ENCODE measurements around the gene OR10Z1. TPM values are rescaled to one million over a fixed set of nuclear protein-coding genes. Genes with fewer than 3 reads are reported as not detected.

The OR10Z1 gene
- total RNA-seq, 1 donor from 2014 or later = not detected

DNA sequence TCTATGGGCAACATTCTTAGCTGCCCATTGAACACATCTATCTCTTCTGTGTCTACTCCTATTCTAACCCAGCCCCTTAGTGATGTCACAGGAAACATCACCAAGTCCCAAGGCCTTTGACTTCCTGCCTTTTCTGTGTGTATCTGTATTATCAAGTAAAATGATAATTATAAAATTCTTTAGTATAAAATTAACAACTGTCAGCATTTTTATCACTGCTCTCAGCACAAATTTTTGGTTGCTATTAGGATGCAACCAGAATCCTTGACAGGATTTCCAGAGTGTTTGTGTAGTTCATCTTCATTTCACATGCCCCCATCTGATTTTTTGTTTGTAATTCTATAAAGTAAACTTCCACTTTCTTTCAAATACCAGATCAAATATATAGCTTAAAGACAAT is 33.8 kb downstream of the OR10Z1 start:
- Mint-ChIP-seq H3K4me3 (ENCODE audit: unreplicated experiment) (no peak overlapping the region), H3K27me3 (ENCODE audit: unreplicated experiment) (no peaks in the 10 kb centered on the region), H3K4me1 (ENCODE audit: unreplicated experiment) (no peaks in the 10 kb centered on the region), H3K9me3 (ENCODE audit: unreplicated experiment) (peaks cover 6% of the 10 kb centered on the region), H3K36me3 (ENCODE audit: unreplicated experiment) (no peaks in the 10 kb centered on the region), H3K27ac (ENCODE audit: unreplicated experiment) (no peak overlapping the region)
- TF ChIP-seq, protein P1, sequence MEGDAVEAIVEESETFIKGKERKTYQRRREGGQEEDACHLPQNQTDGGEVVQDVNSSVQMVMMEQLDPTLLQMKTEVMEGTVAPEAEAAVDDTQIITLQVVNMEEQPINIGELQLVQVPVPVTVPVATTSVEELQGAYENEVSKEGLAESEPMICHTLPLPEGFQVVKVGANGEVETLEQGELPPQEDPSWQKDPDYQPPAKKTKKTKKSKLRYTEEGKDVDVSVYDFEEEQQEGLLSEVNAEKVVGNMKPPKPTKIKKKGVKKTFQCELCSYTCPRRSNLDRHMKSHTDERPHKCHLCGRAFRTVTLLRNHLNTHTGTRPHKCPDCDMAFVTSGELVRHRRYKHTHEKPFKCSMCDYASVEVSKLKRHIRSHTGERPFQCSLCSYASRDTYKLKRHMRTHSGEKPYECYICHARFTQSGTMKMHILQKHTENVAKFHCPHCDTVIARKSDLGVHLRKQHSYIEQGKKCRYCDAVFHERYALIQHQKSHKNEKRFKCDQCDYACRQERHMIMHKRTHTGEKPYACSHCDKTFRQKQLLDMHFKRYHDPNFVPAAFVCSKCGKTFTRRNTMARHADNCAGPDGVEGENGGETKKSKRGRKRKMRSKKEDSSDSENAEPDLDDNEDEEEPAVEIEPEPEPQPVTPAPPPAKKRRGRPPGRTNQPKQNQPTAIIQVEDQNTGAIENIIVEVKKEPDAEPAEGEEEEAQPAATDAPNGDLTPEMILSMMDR (IDR thresholded peaks at IDR 0.05) = no peak
- DNase-seq (ENCODE audit: extremely low spot score, unreplicated experiment) = no peak

DNA sequence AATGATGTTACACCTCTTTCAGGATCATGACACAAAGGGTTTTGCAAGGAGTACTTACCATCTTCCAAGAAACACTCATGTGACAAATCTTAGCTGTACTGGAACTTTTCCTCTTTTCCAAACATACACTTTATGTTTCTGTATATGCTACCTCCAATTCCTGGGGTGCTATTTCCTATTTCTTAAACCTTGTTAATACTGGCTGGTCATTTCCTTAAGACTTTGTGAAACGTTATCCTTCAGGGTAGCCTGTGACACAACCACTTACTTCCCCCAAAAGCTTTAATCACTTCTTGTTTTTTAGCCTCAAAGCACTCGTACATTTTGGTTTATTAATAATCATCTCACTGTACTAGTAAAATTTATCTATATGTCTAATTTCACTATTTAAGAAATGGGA is 39.4 kb downstream of the OR10Z1 start:
- Mint-ChIP-seq H3K9me3 (ENCODE audit: unreplicated experiment) (no peaks in the 10 kb centered on the region), H3K27me3 (ENCODE audit: unreplicated experiment) (no peaks in the 10 kb centered on the region), H3K27ac (ENCODE audit: unreplicated experiment) (no peak overlapping the region), H3K4me3 (ENCODE audit: unreplicated experiment) (no peak overlapping the region), H3K36me3 (ENCODE audit: unreplicated experiment) (no peaks in the 10 kb centered on the region), H3K4me1 (ENCODE audit: unreplicated experiment) (no peaks in the 10 kb centered on the region)
- no peak for DNase-seq (ENCODE audit: extremely low spot score, unreplicated experiment)
- TF ChIP-seq, protein P1 (IDR thresholded peaks at IDR 0.05) = no peak

DNA sequence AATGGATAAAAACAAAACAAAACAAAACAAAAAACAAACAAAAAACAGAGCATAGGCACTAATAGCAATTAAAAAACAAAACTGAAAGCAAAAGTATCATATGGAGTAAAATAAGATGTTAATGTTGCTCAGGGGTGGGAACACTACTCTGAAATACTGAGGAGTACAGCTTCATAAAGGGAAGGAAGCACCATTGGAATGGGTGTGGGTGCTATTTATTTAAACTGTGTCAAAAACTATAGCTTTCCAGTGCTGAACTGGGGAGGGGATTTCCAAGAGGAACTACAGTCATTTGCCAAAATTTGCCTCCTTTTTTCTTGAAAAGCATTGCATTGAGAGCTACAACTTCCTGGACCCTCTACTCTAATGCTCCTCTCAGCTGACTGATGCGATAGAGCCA is 41.4 kb downstream of the OR10Z1 start:
- no peaks in the 10 kb centered on the region for H3K27me3 Mint-ChIP-seq (ENCODE audit: unreplicated experiment)
- TF ChIP-seq, protein P1 (IDR thresholded peaks at IDR 0.05) = no peak
- H3K4me1 Mint-ChIP-seq (ENCODE audit: unreplicated experiment) = no peaks in the 10 kb centered on the region
- DNase-seq (ENCODE audit: extremely low spot score, unreplicated experiment) = no peak
- H3K36me3 Mint-ChIP-seq (ENCODE audit: unreplicated experiment) = no peaks in the 10 kb centered on the region
- no peak overlapping the region for H3K4me3 Mint-ChIP-seq (ENCODE audit: unreplicated experiment)
- no peak overlapping the region for H3K27ac Mint-ChIP-seq (ENCODE audit: unreplicated experiment)
- no peaks in the 10 kb centered on the region for H3K9me3 Mint-ChIP-seq (ENCODE audit: unreplicated experiment)

DNA sequence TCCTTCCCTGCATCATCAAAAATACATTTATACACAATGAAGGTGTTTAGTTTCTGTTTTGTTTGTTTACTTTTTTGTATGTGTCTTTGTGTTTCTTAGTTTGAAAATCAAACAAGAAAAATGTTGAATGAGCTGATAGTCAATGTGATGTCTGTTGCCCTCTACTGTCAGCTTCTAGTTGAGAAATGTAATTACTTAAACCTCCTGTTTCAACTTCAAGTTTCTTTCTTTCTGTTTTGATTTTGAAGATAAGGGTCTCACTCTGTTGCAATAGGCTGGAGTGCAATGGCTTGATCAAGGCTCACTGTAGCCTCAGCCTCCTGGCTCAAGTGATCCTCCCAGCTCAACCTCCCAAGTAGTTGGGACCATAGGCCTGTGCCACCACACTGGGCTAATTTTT is 44.0 kb downstream of the OR10Z1 start:
- no peak for DNase-seq (ENCODE audit: extremely low spot score, unreplicated experiment)
- no peak overlapping the region for H3K27ac Mint-ChIP-seq (ENCODE audit: unreplicated experiment)
- no peaks in the 10 kb centered on the region for H3K27me3 Mint-ChIP-seq (ENCODE audit: unreplicated experiment)
- no peaks in the 10 kb centered on the region for H3K36me3 Mint-ChIP-seq (ENCODE audit: unreplicated experiment)
- H3K4me3 Mint-ChIP-seq (ENCODE audit: unreplicated experiment) = no peak overlapping the region
- no peaks in the 10 kb centered on the region for H3K4me1 Mint-ChIP-seq (ENCODE audit: unreplicated experiment)
- no peaks in the 10 kb centered on the region for H3K9me3 Mint-ChIP-seq (ENCODE audit: unreplicated experiment)
- TF ChIP-seq, protein P1 (IDR thresholded peaks at IDR 0.05) = no peak

DNA sequence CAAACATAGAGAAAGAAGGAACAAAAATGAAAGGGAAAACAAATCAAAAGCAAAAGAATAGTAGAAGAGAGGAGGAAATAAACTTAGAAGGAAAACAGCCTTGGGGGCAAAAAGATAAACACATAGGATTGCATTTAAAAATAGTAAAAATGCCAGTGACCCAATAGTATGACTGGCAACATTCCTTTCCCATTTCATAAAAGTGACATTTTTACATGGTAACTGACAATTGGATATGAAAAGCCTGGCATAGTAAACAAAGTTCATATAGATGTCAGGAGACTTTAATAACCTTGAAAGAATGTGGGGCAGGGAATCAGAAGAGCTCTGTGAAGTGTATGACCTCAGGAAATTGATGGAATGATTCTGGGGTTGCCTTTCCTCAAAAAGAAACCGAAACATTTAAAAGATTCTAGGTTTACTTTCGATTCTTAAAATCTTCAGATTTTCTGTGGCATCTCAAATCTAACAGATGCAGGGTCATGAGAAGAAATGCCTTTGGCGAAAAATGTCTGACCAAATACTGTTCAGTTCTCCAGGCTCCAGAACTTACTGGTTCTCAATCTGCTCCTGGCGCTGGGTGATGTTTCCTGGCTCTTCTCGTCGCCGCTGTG is 47.8 kb downstream of the OR10Z1 start:
- TF ChIP-seq, protein P1 (IDR thresholded peaks at IDR 0.05) = no peak

More for the DNA sequence above, 47.8 kb downstream of the OR10Z1 start:
- H3K4me1 Mint-ChIP-seq (ENCODE audit: unreplicated experiment) = no peaks in the 10 kb centered on the region
- no peak overlapping the region for H3K27ac Mint-ChIP-seq (ENCODE audit: unreplicated experiment)
- H3K27me3 Mint-ChIP-seq (ENCODE audit: unreplicated experiment) = no peaks in the 10 kb centered on the region
- H3K9me3 Mint-ChIP-seq (ENCODE audit: unreplicated experiment) = no peaks in the 10 kb centered on the region
- no peaks in the 10 kb centered on the region for H3K36me3 Mint-ChIP-seq (ENCODE audit: unreplicated experiment)
- H3K4me3 Mint-ChIP-seq (ENCODE audit: unreplicated experiment) = no peak overlapping the region
- DNase-seq (ENCODE audit: extremely low spot score, unreplicated experiment) = no peak
